BE2C (cell line): Measurements from ENCODE around the gene UGT1A8.
"Not testable (repeated sequence)": the region's sequence is repeated elsewhere in the genome, so short reads cannot be mapped to it uniquely, and the experiment has no call there.

ENCODE experiments used
- DNase-seq: peaks from one replicate; pipeline ENCODE4 v3.0.0-alpha.2; 2020
- H3K27me3 ChIP-seq: fragments of 250-450 bp; sonication (Bioruptor Pico); 2 replicates; pipeline ENCODE4 v1.5.1; 2020; ENCODE audit warnings: mild to moderate bottlenecking
- H3K36me3 ChIP-seq: fragments of 250-450 bp; sonication (Bioruptor Pico); 2 replicates; pipeline ENCODE4 v1.5.1; 2020; ENCODE audit warnings: mild to moderate bottlenecking
- H3K4me1 ChIP-seq: fragments of 250-450 bp; sonication (Bioruptor Pico); 2 replicates; pipeline ENCODE4 v1.5.1; 2020
- H3K4me3 ChIP-seq: 2 replicates; pipeline ENCODE4 v1.5.1; 2011; ENCODE audit warnings: low read depth, low read length
- H3K9me3 ChIP-seq: fragments of 250-450 bp; sonication (Bioruptor Pico); 2 replicates; pipeline ENCODE4 v1.5.1; 2020
- TF ChIP-seq, protein P1 (sequence below): IDR thresholded peaks from 2 replicates; pipeline ENCODE4 v1.5.1; 2012; ENCODE audit warnings: mild to moderate bottlenecking, low read depth, low read length

The UGT1A8 gene

DNA sequence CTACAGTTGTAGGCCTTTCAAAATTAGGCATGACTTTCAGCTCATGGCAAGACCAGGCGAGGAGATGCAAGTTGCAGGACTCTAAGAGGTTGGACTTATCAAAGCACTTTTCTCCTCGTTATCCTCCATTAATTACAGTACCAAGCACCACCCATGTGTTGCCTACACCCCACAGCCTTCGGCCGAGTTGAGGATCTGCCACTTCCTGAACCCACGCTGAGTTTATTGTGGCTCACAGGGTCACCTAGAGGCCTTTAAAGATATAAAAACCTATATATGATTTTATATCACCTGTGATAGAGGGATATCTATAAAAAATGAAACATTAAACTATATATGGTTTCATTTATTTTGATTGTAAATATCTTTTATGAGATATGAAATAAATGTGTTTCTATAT lies 21.4 kb downstream of the UGT1A8 start:
- TF ChIP-seq, protein P1, sequence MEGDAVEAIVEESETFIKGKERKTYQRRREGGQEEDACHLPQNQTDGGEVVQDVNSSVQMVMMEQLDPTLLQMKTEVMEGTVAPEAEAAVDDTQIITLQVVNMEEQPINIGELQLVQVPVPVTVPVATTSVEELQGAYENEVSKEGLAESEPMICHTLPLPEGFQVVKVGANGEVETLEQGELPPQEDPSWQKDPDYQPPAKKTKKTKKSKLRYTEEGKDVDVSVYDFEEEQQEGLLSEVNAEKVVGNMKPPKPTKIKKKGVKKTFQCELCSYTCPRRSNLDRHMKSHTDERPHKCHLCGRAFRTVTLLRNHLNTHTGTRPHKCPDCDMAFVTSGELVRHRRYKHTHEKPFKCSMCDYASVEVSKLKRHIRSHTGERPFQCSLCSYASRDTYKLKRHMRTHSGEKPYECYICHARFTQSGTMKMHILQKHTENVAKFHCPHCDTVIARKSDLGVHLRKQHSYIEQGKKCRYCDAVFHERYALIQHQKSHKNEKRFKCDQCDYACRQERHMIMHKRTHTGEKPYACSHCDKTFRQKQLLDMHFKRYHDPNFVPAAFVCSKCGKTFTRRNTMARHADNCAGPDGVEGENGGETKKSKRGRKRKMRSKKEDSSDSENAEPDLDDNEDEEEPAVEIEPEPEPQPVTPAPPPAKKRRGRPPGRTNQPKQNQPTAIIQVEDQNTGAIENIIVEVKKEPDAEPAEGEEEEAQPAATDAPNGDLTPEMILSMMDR: no peak
- H3K4me3 ChIP-seq: no peak overlapping the region
- DNase-seq: no peak
- peaks cover 3% of the 10 kb centered on the region for H3K27me3 ChIP-seq
- H3K9me3 ChIP-seq: no peaks in the 10 kb centered on the region
- no peaks in the 10 kb centered on the region for H3K36me3 ChIP-seq
- H3K4me1 ChIP-seq: no peaks in the 10 kb centered on the region

DNA sequence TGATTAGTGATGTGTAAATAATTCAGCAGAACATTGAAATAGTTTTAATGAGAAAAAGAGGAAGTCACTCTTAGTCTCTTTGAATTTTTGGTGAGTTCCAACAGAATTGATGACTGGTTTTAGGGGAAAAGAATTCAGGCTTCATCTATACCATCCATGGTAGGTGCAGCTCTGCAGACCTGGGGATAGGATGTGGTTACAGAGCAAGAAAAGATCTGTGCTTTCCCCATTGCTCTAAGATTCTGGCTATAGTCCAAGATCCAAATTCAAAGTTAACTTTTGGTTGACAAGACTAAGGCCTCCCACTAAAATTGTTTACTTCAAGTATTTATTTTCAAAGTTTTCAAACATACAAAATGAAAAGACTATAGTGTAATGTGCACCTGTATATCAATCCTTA lies 22.4 kb downstream of the UGT1A8 start:
- Histone ChIP-seq H3K4me3 (no peak overlapping the region), H3K4me1 (no peaks in the 10 kb centered on the region), H3K27me3 (peaks cover 3% of the 10 kb centered on the region), H3K36me3 (no peaks in the 10 kb centered on the region), H3K9me3 (no peaks in the 10 kb centered on the region)
- no peak for DNase-seq
- TF ChIP-seq, protein P1: no peak

DNA sequence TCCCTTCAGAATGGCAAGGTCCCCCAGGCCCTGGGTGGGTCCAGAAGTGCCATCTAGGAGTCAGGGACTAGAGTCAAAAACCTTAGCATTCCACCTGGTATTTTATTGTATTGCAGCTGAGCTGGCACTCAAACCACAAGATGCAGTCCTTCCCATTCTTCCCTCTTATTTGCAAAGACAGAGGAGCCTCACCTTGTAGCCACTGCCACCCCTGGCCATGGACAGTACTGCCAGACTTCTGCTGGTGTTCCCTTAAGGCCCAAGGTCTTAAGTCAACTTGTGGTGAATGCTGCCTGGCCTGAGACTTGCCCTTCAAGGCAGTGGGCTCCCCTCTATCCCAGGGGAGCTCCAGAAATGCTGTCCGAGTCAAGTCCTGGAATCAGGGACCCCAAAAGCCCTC lies 25.7 kb downstream of the UGT1A8 start:
- Histone ChIP-seq H3K9me3 (no peaks in the 10 kb centered on the region), H3K4me1 (no peaks in the 10 kb centered on the region), H3K36me3 (no peaks in the 10 kb centered on the region), H3K4me3 (no peak overlapping the region), H3K27me3 (no peaks in the 10 kb centered on the region; the same call in 1 of the 2 replicates)
- TF ChIP-seq, protein P1: peak; percentile 29
- DNase-seq: peak; percentile 13

DNA sequence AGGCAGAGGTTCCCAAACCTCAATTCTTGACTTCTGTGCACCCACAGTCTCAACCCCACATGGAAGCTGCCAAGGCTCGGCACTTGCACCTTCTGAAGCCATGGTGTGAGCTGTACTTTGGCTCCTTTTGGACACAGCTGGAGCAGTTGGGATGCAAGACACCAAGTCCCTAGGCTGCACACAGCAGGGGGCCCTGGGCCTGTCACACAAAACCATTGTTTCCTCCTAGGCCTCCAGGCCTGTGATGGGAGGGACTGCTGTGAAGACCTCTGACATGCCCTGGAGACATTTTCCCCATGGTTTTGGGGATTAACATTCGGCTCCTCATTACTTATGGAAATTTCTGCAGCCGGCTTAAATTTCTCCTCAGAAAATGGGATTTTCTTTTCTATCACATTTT lies 28.6 kb downstream of the UGT1A8 start:
- not testable (repeated sequence) for H3K36me3 ChIP-seq, H3K4me1 ChIP-seq, H3K9me3 ChIP-seq, DNase-seq, H3K27me3 ChIP-seq, H3K4me3 ChIP-seq

DNA sequence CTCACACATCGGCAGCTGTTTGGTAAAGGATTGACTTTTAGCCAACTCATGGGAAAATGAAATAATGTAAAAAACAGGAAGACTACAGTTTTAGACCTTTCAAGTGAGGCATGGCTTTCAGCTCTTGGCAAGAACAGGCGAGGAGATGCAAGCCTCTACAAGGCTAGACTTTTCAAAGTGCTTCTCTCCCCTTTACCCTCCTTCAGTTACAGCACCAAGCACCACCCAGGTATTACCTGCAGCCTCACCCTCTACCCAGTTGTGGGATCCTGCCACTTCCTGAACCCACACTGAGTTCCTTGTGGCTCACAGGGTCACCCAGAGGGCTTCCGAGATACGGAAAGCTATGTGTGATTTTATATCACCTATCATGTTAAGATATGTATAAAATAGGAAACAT lies 33.5 kb downstream of the UGT1A8 start:
- H3K9me3 ChIP-seq: no peaks in the 10 kb centered on the region
- no peaks in the 10 kb centered on the region for H3K36me3 ChIP-seq
- TF ChIP-seq, protein P1: no peak
- no peaks in the 10 kb centered on the region for H3K4me1 ChIP-seq
- no peak overlapping the region for H3K4me3 ChIP-seq
- H3K27me3 ChIP-seq: no peaks in the 10 kb centered on the region; the same call in 1 of the 2 replicates
- DNase-seq: no peak

DNA sequence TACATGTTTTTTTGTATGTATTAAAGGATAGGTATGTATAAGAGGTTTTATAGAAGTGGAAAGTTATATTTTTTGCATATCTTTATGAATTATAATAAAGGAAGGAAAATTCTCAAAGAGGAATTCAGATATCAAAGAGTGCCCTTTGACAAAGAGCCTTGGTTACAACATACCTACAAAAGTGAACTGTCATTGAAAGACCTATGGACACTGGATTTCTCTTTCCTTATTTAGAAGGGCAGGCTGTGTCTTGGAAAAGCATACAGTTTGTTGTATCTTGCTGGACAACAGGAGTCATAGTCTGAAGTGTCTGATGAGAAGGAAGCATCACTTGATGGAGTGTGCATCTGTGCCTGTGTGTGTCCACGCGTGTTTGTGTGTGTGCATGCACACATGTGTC lies 34.0 kb downstream of the UGT1A8 start:
- H3K27me3 ChIP-seq: no peaks in the 10 kb centered on the region; the same call in 1 of the 2 replicates
- H3K9me3 ChIP-seq: no peaks in the 10 kb centered on the region
- no peak for DNase-seq
- no peaks in the 10 kb centered on the region for H3K36me3 ChIP-seq
- H3K4me1 ChIP-seq: no peaks in the 10 kb centered on the region
- TF ChIP-seq, protein P1: no peak
- H3K4me3 ChIP-seq: no peak overlapping the region

DNA sequence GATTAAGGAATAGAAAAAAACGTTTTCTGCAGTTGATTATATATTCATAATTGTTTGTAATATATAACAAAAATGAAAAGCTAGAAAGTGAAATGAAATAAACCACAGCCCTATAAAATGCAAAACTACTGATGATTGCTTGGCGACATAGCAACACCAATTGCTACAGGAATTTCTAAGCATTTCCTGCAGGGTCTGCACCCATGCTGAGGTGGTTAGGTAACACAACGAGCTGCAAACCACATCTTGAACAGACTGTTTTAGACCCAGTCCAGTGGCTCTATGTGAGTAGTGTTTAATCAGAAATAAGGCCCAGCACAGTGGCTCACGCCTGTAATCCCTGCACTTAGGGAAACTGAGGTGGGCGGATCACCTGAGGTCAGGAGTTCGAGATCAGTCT lies 37.1 kb downstream of the UGT1A8 start:
- H3K4me3 ChIP-seq: no peak overlapping the region
- TF ChIP-seq, protein P1: no peak
- H3K9me3 ChIP-seq: no peaks in the 10 kb centered on the region
- no peaks in the 10 kb centered on the region for H3K36me3 ChIP-seq
- no peaks in the 10 kb centered on the region for H3K4me1 ChIP-seq
- DNase-seq: no peak
- H3K27me3 ChIP-seq: peaks cover 8% of the 10 kb centered on the region; the same call in 1 of the 2 replicates
